ENCODE results near the gene TIMM10.

The TIMM10 gene

DNA sequence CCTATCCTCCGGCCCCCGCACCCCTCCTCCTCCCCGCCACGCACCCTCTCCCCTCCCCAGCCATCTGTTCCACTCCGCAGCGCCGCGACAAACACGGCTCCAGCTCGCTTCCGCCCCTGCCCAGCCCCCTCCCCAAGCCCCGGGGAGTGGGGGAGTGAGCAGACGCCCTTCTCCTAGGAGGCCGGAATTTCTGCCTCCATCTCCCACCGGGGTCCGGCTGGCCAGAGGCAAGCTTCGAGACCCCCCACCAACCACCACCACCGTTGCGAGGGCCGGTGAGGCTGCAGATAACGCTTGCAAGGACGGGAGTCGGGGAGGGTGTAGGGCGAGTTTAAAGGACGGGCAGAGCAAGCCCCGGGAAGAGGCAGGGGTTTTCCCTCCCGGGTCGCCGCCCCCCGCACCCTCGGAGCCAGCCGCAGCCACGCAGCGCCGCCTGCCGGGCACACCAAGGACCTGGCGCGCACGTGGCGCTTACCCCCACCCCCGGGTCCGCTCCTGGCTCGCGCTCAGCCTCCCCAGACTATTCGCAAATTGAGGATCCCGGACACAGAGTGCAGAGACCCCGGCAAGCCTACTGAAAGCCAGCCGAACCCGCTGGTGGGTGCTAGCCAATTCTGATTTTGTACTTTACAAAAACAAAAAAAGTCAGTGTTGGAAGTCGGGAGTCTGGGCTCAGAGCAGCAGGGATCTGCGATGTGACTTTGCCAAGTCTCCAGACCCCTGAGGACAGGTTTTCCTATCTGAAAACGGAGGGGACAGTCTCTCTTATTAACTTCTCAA, 47.6 kb downstream of the TIMM10 start:
- no peak for DNase-seq

GRCh38 chr11:57481915-57482781, 48.4 kb downstream of the TIMM10 start:
- no peak for DNase-seq

DNA sequence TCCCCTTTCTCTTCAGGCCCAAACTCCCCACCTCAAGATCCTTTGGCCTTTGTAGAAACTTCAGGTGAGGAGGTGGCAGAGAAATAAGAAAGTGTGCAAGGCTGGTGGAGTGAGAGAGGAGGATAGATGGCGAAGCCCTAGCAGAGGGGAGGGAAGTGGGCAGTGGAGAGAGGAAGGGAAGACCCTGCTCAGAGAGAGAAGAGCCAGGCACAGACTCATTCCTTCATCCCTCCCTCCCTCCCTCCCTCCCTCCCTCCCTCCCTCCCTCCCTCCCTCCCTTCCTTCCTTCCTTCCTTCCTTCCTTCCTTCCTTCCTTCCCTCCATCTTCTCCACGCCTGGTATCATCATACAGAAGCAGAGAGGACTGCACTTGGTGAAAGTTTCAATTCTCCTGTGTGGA, 49.2 kb downstream of the TIMM10 start:
- no peak for DNase-seq

DNA sequence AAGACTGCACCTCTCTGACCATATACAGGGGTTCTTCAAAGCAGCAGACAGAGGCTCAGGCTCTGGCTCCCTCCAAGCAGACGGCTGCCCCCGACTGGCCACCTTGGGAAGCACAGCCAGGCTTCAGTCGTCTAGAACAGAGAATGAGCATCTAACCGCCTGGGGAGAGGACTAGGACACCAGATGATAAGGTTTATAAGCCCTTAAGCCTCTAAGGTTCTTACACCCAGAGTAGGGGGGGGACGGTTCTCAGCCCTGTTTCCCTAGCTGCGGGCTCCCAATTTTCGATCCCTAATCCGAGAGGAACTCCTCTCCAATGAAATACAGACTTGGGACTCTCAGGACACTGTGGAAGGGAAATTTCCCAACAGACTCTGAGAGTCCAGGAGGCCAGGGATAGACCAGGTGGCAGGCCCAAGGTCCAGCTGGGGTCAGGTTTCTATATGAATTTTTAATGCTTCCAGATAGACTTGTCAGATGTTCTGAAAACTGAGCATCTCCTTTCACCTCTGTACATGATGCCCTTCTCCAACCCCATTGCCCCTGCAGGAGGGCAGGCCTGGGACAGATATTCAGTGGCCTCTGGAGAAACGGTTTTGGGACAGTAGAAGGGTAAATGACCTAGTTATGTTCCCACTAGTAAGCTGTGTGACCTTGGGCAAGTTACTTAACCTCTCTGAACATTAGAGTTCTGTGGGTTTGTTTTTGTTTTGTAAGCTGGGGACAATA, 50.0 kb downstream of the TIMM10 start:
- DNase-seq: peak in 1 of 2 experiments; percentile 33

DNA sequence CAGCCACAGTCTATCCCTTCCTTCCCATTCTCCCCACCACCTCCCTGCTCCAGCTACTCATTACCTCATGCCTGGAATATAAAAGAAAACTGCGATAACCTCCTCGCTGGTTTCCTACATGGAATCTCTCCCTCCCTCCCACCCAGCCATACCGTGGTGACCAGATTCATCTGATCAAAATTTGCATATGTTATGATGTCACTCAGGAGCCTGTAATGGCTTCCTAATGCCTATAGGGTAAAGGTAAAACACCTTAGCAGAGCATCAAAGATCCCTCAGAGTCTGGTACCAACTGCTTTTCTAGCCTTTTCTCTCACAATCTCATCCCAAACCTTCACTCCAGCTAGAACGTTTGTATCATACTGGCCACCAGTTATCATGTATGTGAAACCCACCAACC, 50.6 kb downstream of the TIMM10 start:
- no peak for DNase-seq

DNA sequence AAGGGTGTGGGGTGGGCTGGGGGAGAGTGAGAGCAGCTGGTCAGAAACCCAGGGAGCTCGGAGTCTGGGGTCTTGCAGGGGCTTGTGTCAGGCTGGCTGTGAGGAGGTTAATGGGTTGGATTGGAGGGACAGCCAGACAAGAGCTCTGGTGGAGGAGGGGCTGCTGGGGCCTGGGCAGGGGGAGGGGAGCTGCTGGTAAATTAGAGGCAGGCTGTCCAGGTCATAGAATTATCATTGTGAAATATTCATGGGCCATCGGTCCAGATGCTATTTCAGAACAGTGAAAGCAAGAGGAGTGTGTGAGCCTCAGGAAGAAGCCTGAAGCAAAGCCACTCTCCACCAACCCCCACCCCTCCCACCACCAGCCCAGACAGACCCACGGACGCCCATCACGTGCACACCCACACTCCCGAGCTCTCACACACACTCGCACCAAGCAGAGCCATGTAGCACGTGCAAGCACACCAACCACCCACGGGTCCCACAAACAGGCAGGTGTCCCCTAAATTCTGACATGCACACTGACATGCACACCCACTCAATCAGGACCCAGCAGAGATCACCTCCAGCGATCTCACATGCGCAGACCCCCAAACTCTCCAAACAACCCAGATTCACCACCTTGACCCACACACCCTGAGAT, 51.4 kb downstream of the TIMM10 start:
- DNase-seq: no peak

Measured in SW 1271 (cell line).